GM19238 (cell line): Measurements from ENCODE around the gene XXYLT1.
A peak's percentile ranks its signal among the peaks of the same experiment; 100 is the strongest.

ENCODE experiments used
- DNase-seq: peaks from one replicate; pipeline ENCODE4 v3.0.0; 2011; ENCODE audit warnings: low spot score; ENCODE audit not compliant: insufficient read length

The XXYLT1 gene

DNA sequence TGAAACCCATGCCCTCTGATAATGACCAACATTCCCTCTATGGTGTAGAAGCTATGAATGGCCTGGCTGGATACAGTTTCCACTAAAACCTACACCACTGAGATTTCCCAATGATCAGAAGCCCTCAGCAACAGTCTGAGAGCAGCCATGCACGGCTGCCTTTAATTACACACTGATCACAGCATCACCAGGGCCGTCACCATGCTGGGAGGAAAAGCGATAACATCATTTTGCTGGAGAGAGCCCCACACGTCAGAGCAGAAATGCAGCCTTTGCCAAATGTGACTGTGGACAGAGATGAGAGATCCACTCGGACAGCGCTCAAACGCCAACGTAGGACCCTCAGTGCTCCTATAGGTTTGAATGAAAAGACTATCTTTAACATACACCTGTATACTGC is 135.0 kb downstream of the XXYLT1 start:
- DNase-seq = no peak

DNA sequence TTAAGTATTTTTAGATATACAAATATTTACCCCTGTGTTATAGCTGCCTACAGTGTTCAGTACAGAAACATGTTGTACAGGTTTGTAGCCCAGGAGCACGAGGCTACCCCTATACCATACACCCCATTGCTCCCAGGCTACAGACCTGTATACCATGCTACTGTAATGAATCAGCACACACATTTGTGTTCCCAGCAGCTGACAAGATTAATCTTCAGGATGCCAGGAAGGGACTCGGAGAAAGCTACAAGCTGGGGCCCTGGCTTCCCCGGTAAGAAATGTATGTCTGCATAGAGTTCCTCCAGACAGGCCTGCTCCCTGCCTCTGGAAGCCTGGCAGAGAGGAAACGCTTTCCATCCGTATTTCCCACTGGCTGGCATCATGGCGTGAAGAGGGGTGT is 136.5 kb downstream of the XXYLT1 start:
- no peak for DNase-seq

- DNase-seq = no peak
Measured at GRCh38 chr3:195133462-195133861, 137.5 kb downstream of the XXYLT1 start.

DNA sequence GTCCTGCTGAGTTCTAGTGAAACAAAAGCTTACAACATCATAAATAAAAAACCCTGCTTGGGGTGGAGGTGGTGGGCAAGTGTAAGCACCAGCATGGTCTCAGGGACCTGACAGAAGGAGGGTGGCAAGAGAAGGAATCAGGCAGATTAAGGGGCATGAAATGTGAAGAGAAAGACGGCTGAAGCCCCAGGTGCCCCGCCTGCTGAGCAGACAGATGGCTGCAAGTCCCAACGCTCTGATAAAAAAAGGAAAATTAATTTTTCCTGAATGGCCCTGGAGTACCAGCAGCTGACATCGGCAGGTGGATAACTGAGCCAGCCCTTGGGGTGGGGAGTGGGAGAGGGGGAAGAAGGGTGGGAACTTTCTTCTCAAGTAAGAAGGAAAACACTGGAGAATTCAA is 137.9 kb downstream of the XXYLT1 start:
- no peak for DNase-seq

GRCh38 chr3:195131176-195131575 is 139.8 kb downstream of the XXYLT1 start:
- DNase-seq = no peak

DNA sequence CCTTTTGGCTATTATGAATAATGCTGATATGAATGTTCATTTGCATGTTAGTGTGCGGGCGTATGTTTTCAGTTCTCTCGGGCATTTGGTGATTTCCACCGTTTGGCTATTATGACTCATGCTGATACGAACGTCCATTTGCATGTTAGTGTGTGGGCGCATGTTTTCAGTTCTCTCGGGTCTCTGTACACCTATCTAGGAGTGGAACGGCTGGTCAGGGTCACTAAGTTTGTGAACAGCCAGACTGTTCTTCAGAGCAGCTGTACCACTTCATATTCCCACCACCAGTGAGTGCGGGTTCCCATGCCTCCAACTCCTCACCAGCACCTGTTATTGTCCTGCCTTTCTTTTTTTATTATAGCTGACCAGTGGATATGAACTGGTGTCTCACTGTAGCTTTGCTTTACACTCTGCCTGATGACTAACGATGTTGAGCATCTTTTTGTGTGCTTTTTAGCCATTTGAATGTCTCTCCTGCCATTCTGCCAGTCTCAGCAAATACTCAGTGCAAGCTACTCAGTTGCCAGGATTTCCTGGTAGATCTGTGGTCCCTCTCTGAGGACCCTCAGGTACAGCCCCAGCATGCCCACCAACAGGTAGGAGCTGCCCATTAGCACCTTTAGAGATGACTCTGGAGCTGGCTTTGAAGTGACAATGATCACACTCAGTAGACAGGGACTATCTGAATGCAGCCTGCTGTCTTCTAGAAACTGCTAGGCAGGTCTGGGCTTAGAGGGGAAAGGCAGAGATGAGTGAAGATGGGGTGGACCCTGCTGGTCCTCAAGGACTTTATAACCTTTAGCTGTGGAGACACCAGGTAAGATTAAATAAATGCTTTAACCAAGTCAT is 141.1 kb downstream of the XXYLT1 start:
- peak; percentile 55 for DNase-seq

- DNase-seq = no peak
Measured at GRCh38 chr3:195129072-195129643, 141.8 kb downstream of the XXYLT1 start.

GRCh38 chr3:195128255-195129071 is 142.5 kb downstream of the XXYLT1 start:
- no peak for DNase-seq

DNA sequence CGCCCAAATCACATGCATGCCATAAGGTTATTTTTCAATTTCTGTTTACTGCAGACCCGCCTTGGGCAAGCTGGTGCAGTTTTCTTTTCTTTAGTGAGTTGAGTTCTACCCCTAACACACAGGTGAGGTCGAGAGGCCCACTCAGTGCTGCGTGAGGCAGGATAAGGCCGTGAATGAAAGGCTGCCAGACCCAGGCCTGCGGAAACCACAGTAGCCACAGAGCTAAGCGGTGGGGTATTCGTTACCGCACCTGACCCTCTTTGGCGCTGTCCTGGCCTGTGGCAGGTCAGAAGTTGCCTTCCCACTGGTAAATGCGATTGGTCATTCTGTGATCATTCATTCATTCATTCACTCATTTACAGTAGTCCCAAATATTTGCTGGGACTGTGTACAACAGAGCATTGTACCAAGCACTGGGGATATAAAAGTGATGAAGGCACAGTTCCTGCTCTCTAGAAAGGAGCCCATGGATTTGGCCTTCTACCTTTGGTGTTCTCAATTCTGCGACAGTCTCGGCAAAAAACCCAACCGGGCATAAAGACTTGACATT is 144.8 kb downstream of the XXYLT1 start:
- DNase-seq = no peak

- no peak for DNase-seq
Measured at GRCh38 chr3:195125646-195126045, 145.3 kb downstream of the XXYLT1 start.

DNA sequence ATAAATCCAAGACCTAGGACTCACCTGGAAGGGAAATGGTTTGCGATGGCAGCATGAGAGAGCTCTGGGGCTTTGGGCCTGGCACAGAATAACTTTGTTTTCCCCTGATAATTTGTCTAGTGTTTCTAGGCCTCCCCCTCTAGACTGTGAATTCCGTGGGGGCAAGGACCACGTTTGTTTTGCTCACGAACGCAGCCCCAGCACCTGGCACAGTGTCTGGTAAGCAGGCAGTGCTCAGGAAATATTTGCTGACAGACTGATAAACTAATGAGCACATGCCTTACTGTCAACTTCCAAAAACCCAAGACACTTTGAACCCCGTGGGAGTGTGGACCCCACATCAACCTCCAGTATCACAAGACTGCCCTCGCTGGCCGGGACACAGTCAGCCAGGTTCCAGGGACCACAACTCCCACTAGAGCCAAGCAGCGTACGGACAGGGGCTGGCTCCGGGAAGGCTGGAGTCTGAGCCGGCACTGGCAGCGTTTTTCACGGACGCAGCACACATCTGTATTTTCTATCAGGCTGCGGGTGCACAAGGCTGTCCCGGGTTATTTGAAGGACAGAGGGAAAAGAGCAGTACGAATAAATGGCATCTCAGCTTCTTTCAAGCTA is 146.5 kb downstream of the XXYLT1 start:
- no peak for DNase-seq

- no peak for DNase-seq
Measured at GRCh38 chr3:195123281-195123691, 147.7 kb downstream of the XXYLT1 start.

- DNase-seq = no peak
Measured at GRCh38 chr3:195122261-195122660, 148.7 kb downstream of the XXYLT1 start.

- DNase-seq = no peak
Measured at GRCh38 chr3:195120267-195120601, 150.7 kb downstream of the XXYLT1 start.

DNA sequence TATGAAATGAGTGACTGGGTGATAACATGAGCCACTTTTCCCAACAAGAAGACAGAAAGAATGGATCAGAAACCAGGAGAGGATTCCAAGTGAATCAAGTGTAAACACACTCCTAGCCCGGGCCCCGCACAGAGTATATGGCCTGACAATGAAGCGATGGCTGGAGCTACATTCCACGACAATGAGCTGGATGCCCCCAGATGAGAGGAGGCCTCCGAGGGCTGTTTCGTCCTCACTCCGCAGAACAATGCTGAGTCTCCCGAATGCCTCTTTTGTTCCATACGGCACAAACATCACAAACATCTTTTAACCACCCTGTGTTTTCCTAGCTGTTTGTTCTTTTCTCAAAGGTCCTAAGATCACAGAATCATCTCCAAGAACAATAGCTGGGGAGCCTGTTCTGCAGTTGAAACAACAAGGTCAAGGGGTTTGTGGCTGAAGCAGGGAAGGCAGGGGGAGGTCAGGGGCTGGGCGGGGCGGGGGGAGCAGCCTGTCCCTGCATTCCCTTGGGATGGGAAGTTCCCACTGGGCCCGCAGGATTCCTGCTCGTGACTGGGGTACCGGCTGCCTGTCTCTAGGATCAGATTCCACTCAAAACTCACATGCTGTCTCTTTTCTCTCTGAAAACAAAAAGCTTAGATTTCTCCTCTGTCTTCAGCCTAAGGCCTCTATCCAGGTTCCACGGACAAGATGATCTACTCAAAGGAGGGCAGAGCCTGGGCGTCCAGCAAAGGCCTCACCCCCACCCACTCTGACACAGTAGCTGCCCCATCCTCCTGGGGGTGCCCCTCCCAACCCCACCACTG is 151.3 kb downstream of the XXYLT1 start:
- no peak for DNase-seq

GRCh38 chr3:195118671-195119070 is 152.3 kb downstream of the XXYLT1 start:
- DNase-seq = no peak

DNA sequence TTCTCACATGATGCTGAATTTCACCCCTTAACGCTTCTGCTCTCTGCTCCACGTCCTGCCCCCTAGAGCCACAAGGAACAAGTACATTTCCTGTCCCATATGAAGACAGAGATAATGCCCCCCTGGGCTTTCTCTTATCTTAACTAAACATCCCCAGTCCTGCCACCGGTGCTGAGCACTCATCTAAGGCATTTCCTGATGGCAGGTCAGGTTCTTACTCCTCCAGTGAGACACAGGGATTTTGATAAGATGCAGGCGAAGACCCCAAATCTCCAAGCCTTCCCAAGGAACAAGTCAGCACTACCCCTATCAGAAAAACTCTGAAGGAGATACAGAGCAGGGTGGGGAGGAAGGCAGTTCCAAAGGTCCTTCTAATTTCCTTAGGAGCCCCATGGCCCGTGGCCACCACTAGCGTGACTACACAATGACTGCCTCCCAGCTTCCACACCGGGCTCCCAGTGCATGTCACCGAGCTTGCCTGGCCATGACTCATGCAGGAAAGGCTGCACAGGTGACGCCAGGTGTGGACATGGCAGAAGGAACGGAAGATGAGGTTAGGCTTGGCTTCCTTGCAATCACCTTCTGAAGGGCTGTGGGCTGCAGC is 152.9 kb downstream of the XXYLT1 start:
- DNase-seq = no peak

- DNase-seq = no peak
Measured at GRCh38 chr3:195116407-195117185, 154.4 kb downstream of the XXYLT1 start.

DNA sequence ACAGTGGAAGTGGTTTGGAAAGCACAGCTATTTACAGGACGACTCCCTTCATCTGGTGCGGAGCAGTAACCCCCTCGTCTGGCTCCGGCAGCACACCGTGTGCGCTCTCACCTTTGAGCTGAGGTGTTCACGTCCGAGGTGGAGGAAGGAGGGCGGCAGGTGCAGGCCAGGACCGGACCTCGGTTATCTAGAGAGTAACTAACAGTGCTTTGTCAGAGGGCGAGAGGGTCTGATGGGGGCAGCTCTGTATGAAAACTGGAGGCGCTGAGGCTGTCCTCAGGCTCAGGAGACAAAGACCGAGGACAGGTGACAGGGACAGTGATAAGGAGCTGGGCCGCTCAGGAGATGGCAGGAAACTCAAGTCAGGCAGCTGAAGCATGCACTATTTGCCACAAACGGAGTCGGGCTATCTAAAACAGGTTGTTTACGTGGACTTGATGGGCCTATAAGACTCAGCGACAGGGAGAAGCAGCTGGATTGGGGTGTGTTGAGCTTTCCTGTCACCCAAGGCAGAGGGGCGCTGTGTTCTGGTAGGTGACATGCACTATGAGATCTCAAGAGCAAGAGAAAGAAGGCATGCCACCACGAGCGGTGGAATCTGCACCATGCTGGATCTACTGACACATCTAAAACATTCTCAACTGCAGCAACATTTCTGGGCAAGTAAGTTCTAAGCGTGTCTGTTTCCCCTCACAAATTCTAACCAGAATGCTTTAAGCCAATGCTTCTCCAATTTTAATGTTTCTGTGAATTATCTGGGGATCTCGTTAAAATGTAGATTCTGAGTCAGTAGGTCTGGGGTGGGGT is 155.2 kb downstream of the XXYLT1 start:
- DNase-seq = no peak
